Dedifferentiated amniotic fluid mesenchymal stem cell (primary cell): ENCODE data around the gene AGPS.
"Not testable (repeated sequence)": the region's sequence is repeated elsewhere in the genome, so short reads cannot be mapped to it uniquely, and the experiment has no call there.

Experiments
- DNase-seq: peaks from one replicate; pipeline ENCODE4 v3.0.0-alpha.2; 2016; ENCODE audit errors: extremely low spot score

Gene AGPS

DNA sequence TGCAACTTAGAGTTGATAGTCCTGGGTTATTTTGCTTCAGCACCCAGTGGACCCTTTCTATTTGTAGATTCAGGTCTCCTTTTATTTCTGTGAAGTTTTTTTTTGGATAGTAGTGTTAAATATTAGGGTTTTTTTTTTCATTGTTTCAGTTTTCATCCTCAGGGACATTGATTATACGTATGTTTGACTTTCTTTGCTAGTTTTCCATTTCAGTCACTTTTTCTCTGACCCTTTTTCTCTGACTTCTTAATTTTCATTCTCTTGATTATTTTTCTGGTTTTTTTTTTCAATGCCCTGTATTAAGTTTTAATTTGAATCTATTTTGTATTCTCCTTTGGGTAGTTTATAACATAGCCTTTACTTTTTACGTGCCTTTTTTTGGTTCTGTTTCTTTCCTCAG is 79.4 kb downstream of the AGPS start:
- DNase-seq: no peak

DNA sequence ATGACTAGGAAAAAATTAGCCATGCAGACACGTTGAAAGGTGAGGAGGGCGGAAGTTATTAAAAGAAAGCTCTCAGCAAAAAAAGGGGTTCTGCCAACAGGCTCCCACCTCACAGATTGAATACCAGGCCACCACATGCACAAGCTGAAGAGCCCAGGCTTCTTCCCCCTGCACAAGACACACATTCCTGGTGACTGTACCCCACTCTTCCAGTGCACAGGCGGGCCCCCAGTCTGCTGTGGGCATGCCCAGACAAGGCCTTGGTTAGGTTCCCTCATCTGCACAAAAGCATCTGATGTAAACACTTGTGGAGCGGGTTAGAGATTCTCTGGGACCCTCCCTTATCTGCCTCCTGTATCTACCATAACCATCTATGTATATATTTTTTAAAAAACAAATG is 81.7 kb downstream of the AGPS start:
- no peak for DNase-seq

DNA sequence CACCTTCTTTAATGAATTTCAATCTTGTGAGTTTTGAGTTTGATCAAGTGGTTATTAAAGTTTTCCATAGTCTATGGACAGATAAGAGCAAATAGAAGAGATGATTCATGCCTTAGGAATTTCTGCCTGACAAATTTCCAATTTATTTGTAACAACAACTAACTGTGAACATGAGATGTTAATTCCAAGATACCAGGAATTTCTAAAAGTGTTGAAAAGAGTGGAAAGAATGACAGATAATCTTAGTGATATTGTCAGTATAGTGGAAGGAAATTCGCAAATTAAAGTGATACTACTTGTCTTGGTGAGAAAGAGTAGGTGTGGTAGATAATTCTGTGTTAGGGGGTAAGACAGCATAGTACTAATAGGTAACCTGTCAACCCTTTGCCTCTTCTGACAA is 82.4 kb downstream of the AGPS start:
- DNase-seq: no peak

DNA sequence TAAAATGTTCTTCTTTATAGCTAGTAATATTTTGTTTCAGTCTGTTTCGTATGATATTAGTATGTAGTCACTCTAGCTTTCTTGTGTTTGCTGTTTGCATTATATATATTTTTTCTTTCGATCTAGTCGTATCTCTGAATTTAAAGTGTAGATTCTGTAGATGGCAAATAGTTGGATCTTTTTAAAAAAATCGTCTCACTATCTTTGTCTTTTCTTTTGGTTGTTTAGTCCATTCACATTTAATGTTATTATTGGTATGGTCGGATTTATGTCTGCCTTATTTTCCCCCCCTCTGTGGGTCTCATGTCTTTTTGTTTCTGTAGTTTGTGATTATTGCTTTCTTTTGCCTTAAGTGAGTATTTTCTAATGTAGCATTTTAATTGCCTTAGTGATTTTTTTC is 84.3 kb downstream of the AGPS start:
- DNase-seq: no peak

DNA sequence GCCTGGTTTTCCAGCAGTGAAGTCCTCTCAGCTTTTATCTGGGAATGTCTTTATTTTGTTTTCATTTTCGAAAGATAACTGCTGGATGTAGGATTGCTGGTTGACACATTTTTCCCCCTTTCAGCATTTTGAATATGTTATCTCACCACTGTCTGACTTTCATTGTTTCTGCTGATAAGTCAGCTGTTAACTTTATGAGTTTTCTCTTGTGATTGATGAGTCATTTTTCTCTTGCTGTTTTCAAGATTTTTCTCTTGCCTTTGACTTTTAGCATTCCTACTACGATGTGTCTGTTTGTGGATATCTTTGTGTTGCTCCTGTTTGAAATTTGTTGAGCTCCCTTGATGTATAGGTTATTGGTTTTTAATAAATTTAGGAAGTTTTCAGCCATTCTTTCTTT is 85.5 kb downstream of the AGPS start:
- DNase-seq: no peak

DNA sequence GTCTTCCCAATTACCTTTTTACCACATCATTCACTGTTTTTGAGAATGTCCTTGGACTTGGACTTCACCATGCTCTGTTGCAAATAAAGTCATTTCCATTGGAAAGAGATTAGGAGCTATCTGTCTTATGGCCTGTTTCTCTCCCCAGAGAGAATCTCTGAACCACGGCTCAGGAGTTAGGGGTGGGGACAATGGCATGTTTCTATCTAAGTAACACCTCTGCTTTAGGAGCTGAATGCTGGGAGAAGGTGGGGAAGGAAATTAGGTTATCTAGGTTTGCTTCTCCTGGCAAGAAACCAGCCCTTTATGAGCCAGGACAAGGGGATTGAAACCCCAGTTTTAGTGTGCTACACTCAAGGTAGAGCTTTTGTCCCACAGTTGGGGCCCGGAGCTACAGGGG is 86.3 kb downstream of the AGPS start:
- no peak for DNase-seq

DNA sequence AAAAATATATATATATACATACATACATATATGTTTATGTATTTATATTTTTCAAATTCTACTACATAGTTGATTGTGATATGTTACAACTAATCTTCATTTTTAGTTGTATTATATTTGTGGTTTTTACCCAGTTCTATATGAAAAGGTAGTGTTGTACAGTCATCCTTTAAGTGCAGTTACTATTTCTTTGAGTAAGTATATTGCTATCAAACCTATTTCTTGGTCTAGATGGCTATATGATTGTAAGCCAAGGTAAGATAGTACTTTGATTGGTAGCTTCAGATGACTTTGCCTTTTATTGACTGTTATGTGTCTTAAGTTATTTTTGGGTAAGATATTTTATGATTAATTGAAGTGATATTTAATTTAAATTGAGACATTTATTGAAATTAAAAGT is 89.6 kb downstream of the AGPS start:
- no peak for DNase-seq

DNA sequence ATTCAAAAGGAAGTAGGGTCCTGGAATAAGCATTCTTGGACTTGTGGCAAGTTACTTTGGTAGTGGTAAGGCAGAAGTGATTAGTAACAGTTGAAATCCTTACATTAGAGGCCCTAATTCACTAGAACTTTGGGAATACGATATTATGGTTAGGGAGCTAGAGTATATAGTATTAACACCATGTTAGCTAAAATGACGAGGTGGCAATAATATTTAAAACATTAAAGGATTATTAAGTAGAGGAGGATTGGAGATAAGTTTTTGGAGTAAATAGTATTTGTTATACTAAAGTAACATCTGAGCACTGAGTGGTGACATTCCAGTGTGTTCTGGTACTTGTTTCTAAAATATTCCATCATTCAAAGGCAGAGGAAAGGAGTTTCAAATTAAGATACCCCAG is 91.0 kb downstream of the AGPS start:
- DNase-seq: no peak

DNA sequence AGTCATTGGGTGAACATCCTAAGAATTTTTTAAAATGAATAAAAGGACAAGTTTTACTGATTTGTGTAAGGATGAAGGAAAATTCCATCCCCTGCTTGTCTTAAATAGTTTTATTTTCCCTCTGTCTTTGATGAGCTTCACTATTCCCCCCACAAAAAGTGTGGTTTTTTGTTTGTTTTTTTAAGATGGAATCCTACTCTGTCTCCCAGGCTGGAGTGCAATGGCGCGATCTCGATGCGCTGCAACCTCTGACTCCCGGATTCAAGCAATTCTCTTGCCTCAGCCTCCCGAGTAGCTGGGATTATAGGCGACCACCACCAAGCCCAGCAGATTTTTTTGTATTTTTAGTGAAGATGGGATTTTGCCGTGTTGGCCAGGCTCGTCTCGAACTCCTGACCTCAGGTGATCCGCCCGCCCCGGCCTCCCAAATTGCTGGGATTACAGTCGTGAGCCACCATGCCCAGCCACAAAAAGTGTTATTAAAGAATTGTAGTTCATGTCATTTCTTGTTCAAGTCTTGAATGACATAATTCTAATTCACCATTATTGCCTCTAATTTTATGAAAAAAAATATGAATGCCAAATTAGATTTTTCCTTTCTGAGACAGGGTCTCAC is 91.7 kb downstream of the AGPS start:
- no peak for DNase-seq

DNA sequence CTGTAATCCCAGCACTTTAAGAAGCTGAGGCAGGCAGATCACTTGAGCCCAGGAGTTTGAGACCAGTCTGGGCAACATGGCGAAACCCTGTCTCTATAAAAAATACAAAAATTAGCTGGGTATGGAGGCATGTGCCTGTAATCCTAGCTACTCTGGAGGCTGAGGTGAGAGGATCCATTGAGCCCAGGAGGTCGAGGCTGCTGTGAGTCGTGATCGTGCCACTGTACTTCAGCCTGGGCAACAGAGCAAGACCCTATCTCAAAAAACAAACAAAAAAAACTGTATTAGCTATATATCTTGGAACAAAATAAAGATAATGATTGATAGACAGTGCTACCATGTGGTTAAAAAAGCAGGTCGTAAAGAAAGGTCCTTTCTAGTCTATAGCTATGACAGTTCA is 93.1 kb downstream of the AGPS start:
- DNase-seq: not testable (repeated sequence)

DNA sequence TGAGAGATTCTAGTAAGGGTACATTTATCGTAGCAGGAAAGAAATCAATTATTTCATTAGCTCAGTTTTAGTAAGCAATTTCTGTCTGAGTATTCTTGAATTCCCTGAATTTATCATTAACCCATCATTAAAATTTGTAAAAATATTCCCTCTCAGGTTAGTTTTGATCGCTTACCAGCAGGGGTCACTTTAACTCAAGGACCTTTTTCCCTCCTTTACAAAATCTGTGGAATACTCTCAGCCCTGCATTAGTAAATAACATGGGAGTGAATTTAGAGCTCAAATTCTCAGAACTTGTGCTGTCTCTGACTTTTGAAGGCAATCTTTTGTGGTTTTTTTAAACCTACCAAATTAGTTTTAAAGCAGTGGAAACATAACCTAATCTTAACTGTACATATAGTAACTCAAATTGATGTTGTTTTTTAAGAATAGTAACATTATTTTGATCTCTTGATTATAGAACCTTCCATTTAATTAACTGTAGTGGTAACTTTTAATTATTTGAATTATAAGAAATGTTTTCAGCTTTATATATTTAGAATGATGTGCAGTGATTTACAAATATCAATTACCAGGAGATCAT is 97.2 kb downstream of the AGPS start:
- no peak for DNase-seq

DNA sequence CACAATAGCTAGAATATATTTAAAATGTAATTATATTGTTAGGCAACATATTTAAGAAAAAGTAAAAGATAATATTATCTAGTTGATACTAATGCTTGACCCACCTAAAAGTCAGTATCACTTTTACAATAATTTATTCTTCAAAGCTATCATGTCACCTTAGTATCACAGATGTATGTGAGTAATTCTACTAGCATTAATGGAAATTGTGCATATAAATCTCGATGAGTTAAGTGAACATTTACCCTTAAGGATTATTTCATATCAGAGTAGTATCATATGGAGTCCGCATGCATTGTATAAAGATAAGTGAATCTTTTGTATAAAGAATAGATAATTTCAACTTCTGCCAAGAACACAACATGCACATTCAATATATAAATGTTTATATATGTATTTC is 103.4 kb downstream of the AGPS start:
- DNase-seq: no peak

DNA sequence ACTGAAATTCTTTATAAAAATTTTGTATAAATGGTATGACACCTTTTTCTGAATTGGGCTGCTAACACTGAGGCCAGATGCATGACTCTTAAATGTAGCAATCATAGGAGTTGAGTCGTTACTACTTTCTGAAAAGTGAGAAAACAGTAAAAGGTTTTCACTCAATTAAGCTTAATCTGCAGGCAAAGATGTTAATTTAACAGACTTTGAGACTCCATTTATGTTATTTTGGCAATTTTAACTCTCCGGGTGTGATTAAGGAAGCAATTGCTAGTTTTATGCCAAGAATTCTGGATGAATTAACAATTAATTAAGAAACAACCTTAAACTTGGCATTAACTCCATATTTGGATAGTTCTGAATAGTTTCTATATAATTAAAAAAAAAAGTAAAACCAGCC is 104.3 kb downstream of the AGPS start:
- no peak for DNase-seq

DNA sequence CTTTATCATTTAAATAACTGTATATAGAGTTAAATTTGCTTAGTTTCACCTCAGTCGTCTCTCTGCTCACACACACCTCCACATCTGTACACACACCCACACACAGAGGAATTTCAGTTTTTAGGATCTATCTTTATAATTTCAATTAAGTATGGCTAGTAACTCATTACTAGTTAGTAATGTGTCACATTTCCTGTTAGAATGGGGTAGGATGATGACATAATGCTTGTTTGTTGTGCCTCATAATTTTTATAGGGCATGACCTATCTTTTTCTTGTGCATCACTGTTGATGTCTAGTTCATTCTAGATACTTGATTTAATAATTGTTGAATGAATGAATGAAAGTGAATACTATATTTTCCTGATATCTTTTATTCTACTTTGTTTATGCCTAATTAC is 108.6 kb downstream of the AGPS start:
- DNase-seq: no peak

DNA sequence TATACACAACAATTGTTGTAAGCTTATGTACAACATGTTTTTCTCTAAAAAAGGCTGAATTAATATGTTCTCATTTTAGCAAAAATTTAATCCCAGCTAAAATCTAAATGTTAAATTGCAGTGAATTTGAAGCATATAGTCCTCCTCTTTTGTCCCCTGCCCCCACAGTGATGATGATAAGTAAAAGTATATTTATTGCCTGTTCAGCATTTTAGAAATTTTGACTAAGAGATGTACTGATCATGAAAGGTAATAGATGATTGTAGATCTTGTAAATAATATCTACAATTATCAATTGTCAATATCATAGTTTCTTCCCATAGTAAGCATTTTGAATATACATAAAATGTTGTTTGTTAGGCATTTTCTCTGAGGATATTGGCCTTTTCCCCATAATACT is 113.9 kb downstream of the AGPS start:
- no peak for DNase-seq

DNA sequence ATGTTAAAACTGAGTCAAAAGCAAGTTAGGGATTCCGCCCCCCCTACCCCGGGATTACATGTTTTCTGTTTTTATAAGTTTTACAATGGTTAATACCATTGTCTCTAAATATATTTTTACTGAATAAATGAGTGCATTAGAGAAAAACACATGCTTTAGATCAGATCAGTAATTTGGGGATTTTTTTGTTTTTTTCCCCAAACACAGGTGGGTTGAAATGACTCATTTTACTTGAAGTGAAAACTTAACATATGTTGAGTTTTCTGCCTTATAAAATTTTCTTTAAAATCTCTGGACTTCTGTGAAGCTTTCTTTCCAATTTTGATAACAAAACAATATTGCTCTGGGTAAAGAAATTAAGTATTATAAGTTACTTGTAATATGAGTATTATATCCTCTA is 114.4 kb downstream of the AGPS start:
- no peak for DNase-seq

DNA sequence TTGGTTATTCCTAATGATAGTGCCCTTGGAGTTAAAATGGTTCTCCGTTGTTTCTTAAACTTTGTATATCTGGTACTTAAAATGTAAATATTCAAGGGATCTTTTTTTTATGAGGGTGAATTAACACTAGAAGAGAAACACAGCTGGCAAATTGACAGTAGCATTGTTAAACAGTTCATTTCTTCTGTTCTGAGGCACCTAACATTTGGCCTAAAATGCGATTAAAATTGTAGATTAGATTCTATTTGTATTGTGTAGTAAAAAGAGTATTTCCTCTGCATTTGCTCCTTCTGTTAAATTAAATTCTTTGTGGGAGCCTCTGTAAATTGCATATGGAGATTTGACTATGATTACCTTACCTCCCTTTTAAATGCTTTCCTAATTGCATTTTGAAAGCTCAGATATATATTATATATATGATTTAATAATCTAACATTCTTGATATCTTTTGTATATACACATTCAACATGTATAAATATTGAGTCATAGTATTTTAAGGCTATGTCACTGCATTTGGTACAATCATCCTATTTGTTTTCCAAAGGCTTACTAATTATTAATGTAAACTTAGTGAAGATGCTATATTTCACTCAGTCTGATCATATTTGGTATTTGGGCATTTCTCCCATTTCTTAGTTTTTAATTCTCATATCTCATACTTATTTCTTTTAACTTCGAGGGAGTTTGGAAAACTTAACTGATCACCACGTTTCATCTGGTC is 124.4 kb downstream of the AGPS start:
- DNase-seq: no peak

DNA sequence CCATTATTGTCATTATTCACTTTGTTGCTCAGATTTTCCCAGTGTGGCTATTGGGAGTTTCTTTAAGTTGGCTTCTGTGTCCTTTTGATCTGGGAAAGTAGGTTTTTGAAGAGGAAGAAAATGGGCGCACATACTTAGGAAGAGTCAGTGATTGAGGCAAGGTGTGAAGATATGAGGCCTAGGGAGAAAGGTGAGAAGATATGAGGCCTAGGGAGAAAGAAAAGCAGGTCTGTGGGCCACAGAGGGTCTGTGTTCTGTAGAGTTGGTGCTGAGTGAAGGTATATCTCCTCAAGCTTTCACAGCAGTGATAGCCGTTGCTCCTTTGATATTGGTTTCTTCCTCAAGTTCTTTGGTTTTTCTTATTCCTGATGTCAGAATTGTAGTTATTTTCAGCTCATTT is 126.2 kb downstream of the AGPS start:
- no peak for DNase-seq

DNA sequence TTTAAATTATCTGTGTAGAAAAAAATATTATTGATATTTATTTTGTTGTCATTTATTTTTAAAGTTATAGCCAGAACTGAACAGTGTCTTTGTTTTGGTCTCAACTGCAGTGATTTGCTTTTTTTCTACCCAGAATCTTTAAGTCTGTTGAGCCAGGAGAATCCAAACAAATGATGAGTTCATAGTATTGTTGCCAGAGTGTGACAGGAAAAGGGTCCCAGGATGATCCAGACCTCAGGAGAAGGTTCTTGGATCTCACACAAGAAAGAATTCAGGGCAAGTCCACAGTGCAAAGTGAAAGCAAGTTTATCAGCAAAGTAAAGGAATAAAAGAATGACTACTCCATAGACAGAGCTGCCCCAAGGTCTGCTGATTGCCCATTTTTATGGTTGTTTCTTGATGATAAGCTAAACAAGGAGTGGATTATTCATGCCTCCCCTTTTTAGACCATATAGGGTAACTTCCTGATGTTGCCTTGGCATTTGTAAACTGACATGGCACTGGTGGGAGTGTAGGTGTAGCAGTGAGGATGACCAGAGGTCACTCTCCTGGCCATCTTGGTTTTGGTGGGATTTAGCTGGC is 127.1 kb downstream of the AGPS start:
- DNase-seq: no peak

DNA sequence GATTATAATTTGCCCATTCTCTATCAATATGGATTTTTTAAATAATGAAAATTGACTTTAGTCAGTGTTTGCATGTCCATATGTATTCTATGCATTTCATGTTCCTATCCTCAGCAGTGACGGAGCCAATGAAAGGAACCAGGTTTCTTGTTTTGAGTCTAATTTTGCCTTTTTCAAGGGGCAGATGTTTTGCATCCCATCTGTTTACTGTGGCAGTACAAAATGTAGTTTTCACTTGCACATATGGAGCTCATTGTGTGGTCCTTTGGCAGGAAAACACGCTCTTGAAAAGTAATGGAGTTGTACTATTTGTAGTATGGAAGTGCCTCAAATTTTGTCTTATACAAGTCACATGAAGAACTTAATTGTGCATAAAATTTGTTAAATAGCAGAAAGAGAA is 127.8 kb downstream of the AGPS start:
- no peak for DNase-seq

DNA sequence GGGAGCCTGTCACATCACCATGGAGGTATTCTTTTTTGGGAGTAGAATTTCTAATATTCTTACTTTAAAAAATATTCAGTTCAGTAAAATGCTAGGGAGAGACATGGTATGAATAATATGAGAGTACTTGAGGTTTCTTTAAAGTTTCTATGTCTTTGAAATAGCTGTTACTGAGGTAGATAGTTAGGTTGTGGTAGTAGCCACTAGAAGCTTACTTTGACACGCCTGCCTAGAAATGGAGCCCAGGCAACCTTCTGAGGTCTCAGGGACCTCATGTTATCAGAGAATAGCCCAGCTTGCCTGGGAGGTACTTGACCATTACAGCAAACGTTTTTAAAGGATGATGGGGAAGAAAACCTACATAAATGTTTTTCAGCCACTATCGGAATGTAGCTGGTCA is 131.2 kb downstream of the AGPS start:
- no peak for DNase-seq

DNA sequence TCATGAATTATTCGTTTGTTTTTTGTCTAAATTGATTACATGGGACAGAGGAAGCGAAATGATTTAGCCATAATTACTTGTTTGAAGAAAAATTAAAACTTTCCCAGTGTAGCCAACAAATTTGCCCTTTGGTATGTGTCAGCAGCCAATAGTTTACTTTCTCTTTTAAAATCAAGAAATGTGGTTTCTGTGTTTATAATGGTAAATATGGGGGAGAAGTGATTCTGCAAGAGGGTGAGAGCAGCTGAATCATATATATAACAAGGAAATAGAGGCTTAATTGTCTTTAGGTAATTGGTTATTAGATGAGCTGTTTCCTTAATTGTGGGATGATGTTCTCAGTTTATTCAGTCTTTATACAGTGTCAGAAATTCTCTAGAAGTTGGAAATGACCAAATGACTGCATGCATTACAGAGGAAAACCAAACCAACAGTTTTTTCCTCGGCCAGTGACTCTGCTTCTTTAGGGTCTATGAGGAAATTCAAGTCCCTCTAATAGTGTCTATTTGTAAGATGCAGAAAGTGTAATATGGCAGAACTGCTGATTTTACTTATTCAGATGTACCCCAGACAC is 132.9 kb downstream of the AGPS start:
- DNase-seq: no peak

DNA sequence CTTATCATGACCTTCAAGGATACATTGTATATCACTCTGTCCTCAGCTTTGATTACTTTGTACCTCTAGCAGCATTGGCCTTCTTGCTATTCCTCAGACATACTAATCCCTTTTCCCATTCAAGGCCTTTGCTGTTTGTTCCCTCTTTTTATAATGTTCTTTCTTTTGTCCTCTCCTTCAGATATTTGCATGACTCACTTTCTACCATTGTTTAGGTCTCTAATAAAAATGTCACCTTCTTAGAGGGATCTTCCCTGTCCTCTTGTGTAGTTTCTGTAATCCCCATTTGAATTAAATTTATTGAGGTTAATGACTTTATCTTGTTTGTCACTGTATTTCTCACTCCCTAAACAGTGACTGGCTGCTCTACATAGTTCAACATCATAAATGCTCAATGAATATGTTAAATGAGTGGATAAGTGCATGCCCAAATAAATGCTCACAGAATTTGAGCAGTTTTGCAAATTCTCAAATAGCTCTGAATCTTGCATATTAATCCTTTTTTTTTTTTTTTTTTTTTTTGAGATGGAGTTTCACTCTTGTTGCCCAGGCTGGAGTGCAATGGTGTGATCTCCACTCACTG is 135.9 kb downstream of the AGPS start:
- DNase-seq: no peak
